ENCODE results near the gene SYT15.
A peak's percentile ranks its signal among the peaks of the same experiment; 100 is the strongest.
"Not testable (repeated sequence)": the region's sequence is repeated elsewhere in the genome, so short reads cannot be mapped to it uniquely, and the experiment has no call there.

SYT15 gene

DNA sequence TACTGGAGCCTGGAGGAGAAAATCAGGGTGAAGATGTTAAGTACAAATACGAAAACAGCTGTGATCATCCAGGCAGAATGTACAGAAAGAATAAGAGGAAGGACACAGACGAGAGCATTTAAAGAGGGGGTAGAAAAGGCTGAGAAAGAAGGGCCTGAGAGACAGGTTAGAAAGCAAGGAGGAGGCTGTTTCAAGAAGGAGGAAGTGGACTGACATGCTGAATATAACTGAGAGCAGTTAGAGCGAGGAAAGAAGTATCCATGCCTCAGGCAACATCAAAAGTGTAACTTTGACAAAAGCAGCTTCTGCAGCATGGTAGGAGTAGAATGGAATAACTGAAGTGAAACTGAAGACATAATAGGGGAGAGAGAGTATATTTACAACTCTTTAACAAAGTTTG is 39.0 kb downstream of the SYT15 start:
- not testable (repeated sequence) for H3K36me3 ChIP-seq (ENCODE audit: control insufficient read depth, low read length); H4K20me1 ChIP-seq (ENCODE audit: control insufficient read depth, insufficient read depth, low read depth, low read length); H3K27me3 ChIP-seq (ENCODE audit: control insufficient read depth, low read length); H3F3A ChIP-seq (ENCODE audit: control insufficient read depth, insufficient read depth); H3K4me3 ChIP-seq (ENCODE audit: low read length); H3K9me2 ChIP-seq (replicated peaks; ENCODE audit: control insufficient read depth, low read length); H3K79me2 ChIP-seq (ENCODE audit: control insufficient read depth, low read length); H3K9me3 ChIP-seq (ENCODE audit: control insufficient read depth, insufficient read depth, low read length); H3K4me1 ChIP-seq (ENCODE audit: control insufficient read depth, low read length); H3K4me2 ChIP-seq (ENCODE audit: low read length); H3K27ac ChIP-seq (ENCODE audit: low read depth, low read length)

DNA sequence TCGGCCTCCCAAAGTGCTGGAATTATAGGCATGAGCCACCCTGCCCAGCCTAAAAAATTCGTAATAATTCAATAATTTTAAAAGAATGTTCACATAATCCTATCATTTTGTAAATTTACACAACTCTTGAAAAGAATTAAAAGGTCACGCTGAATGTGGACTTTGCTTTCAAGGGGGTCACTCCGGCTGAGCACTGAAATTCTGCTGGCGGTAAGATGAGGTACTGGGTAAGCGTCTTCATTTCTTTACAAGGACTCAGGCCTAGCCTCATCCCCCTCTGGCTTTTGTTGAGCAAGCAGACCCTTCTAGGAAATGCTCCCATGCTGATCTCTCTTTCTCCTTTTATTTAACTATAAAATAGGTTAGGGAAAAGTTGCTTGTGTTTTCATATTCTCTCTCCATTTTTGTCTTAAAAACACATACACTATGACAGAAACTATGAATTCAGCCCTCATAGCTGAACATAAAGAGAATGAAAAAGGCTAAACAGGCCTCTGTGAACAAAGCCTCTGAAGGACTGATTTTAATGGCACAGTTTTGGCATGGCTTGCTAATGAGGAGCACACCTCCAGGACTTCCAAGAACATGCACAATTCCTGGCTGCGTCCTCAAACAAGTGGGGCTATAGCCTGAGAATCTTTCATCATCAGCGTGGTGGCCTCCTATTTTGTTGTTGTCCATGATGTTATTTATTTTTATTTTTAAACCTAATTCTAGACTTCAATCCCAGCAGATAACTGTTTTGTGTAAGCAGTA is 45.1 kb downstream of the SYT15 start:
- H3K79me2 ChIP-seq (ENCODE audit: control insufficient read depth, low read length); H3F3A ChIP-seq (ENCODE audit: control insufficient read depth, insufficient read depth); H3K36me3 ChIP-seq (ENCODE audit: control insufficient read depth, low read length); H3K9me3 ChIP-seq (ENCODE audit: control insufficient read depth, insufficient read depth, low read length); H4K20me1 ChIP-seq (ENCODE audit: control insufficient read depth, insufficient read depth, low read depth, low read length); H3K4me1 ChIP-seq (ENCODE audit: control insufficient read depth, low read length); H3K9me2 ChIP-seq (replicated peaks; ENCODE audit: control insufficient read depth, low read length); H3K4me3 ChIP-seq (ENCODE audit: low read length); H3K27ac ChIP-seq (ENCODE audit: low read depth, low read length); H3K4me2 ChIP-seq (ENCODE audit: low read length); H3K27me3 ChIP-seq (ENCODE audit: control insufficient read depth, low read length): not testable (repeated sequence)

DNA sequence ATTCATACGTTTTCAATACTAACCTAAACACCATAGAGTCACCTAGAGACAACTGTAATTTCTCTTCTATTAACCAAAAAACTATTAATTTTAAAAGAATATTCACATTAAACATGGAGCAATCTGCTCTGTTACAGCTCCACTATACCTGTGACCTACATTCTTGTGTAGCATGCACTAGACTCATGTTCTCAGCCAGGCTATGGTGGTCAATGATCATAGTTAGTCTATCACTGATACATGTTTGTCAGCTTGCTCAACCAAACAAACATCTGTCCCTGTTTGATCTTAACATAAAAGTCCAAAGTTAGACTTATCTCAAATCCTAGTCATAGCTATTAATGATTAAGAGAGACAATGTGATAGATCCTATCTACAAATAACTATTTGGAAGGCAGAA is 50.9 kb downstream of the SYT15 start:
- not testable (repeated sequence) for H3K9me3 ChIP-seq (ENCODE audit: control insufficient read depth, insufficient read depth, low read length); H3K36me3 ChIP-seq (ENCODE audit: control insufficient read depth, low read length); H3K9me2 ChIP-seq (replicated peaks; ENCODE audit: control insufficient read depth, low read length); H3K4me2 ChIP-seq (ENCODE audit: low read length); H3K4me3 ChIP-seq (ENCODE audit: low read length); H3K27ac ChIP-seq (ENCODE audit: low read depth, low read length); H3K4me1 ChIP-seq (ENCODE audit: control insufficient read depth, low read length); H3K27me3 ChIP-seq (ENCODE audit: control insufficient read depth, low read length); H4K20me1 ChIP-seq (ENCODE audit: control insufficient read depth, insufficient read depth, low read depth, low read length); H3F3A ChIP-seq (ENCODE audit: control insufficient read depth, insufficient read depth); H3K79me2 ChIP-seq (ENCODE audit: control insufficient read depth, low read length)

DNA sequence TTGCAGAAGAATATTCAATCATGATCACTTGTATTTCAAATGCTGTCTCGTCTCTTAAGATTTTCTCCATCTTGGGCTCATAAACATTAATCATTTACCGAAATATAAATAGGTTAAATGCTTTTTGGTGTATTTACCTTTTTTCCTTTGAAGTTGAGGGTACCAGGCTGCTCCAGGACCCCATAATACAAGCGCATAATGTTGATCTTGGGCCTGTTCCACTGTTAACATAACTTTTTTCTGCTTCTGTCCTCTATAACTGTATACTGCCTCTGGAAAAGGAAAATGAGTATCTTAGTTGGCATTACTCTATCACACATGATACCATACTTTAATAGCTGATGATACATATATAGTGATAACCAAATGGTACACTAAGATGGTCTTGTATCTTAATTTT is 51.9 kb downstream of the SYT15 start:
- H3K4me2 ChIP-seq (ENCODE audit: low read length); H3K36me3 ChIP-seq (ENCODE audit: control insufficient read depth, low read length); H4K20me1 ChIP-seq (ENCODE audit: control insufficient read depth, insufficient read depth, low read depth, low read length); H3K27me3 ChIP-seq (ENCODE audit: control insufficient read depth, low read length); H3K79me2 ChIP-seq (ENCODE audit: control insufficient read depth, low read length); H3K4me3 ChIP-seq (ENCODE audit: low read length); H3F3A ChIP-seq (ENCODE audit: control insufficient read depth, insufficient read depth); H3K4me1 ChIP-seq (ENCODE audit: control insufficient read depth, low read length); H3K27ac ChIP-seq (ENCODE audit: low read depth, low read length); H3K9me3 ChIP-seq (ENCODE audit: control insufficient read depth, insufficient read depth, low read length); H3K9me2 ChIP-seq (replicated peaks; ENCODE audit: control insufficient read depth, low read length): not testable (repeated sequence)

DNA sequence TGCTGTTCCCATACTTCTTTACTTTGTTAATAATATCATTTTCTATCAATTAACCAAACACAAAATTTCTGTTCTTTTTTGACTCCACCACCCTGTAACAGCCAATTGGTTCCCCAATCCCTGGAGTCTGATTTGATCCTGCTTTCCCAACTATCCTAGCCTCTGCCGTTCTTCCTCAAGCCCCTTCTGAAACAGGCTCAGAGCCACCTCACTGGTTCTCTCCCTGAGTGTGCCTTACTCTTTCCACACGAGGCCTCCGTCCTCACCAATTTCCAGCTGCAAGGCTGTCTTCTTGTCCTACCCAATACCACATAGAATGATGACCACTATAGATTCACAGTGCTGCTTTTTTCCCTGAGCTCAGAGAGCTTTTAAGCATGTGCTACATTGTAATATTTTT is 52.8 kb downstream of the SYT15 start:
- H3K27ac ChIP-seq (ENCODE audit: low read depth, low read length); H3F3A ChIP-seq (ENCODE audit: control insufficient read depth, insufficient read depth); H3K36me3 ChIP-seq (ENCODE audit: control insufficient read depth, low read length); H3K79me2 ChIP-seq (ENCODE audit: control insufficient read depth, low read length); H3K9me2 ChIP-seq (replicated peaks; ENCODE audit: control insufficient read depth, low read length); H3K27me3 ChIP-seq (ENCODE audit: control insufficient read depth, low read length); H4K20me1 ChIP-seq (ENCODE audit: control insufficient read depth, insufficient read depth, low read depth, low read length); H3K4me3 ChIP-seq (ENCODE audit: low read length); H3K4me1 ChIP-seq (ENCODE audit: control insufficient read depth, low read length); H3K9me3 ChIP-seq (ENCODE audit: control insufficient read depth, insufficient read depth, low read length); H3K4me2 ChIP-seq (ENCODE audit: low read length): not testable (repeated sequence)

DNA sequence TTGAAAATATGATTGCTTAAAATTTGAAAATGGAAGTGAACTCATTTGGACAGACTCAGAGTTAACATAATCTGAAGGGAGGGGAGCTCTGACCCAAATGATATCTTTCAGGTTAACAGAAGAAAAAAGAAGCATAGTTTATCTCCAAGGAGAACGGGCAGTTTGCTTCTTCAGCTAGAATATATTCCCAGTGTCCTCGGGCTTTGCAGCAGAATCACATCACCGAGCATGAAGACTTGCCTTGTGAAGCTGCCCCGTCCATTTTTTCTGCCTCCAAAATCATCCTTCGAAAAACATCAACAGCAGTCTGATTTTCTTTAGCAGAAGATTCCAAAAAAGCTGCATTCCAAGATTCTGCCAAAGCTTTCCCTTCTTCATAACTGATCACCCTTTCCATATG is 55.8 kb downstream of the SYT15 start:
- not testable (repeated sequence) for H3K4me3 ChIP-seq (ENCODE audit: low read length); H3K9me2 ChIP-seq (replicated peaks; ENCODE audit: control insufficient read depth, low read length); H3F3A ChIP-seq (ENCODE audit: control insufficient read depth, insufficient read depth); H3K27me3 ChIP-seq (ENCODE audit: control insufficient read depth, low read length); H3K4me1 ChIP-seq (ENCODE audit: control insufficient read depth, low read length); H3K4me2 ChIP-seq (ENCODE audit: low read length); H3K79me2 ChIP-seq (ENCODE audit: control insufficient read depth, low read length); H3K27ac ChIP-seq (ENCODE audit: low read depth, low read length); H3K9me3 ChIP-seq (ENCODE audit: control insufficient read depth, insufficient read depth, low read length); H4K20me1 ChIP-seq (ENCODE audit: control insufficient read depth, insufficient read depth, low read depth, low read length); H3K36me3 ChIP-seq (ENCODE audit: control insufficient read depth, low read length)

DNA sequence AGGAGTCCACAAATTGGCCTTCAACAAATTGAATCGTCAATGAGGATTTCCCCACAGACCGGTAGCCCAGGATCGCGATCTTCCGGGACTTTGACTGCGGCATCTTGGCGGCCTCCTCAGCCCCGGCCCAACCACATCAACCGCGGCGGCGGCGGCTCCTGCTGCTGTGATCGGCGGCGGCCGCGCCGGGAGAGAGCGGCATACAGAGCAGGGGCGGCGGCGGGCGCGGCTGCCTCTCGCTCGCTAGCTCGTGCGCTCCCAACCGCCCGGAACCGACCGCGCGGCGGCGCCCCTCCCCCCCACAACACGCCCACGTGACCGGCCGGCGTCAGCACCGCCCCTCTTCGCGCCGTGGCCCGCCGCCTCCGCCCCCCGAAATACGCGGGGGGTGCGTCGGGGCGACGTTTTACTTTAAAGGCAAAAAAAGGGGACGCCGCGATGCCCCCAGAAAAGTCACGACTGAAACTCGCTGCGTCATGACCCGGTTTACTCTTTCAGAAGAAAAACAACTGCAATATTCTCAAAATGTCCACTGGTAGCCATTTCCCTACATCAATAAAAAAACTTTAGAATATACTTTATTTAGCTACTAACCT is 56.5 kb downstream of the SYT15 start:
- H3K4me2 ChIP-seq (ENCODE audit: low read length); H3K9me3 ChIP-seq (ENCODE audit: control insufficient read depth, insufficient read depth, low read length); H3F3A ChIP-seq (ENCODE audit: control insufficient read depth, insufficient read depth); H3K4me1 ChIP-seq (ENCODE audit: control insufficient read depth, low read length); H3K27ac ChIP-seq (ENCODE audit: low read depth, low read length); H4K20me1 ChIP-seq (ENCODE audit: control insufficient read depth, insufficient read depth, low read depth, low read length); H3K9me2 ChIP-seq (replicated peaks; ENCODE audit: control insufficient read depth, low read length); H3K79me2 ChIP-seq (ENCODE audit: control insufficient read depth, low read length); H3K27me3 ChIP-seq (ENCODE audit: control insufficient read depth, low read length); H3K36me3 ChIP-seq (ENCODE audit: control insufficient read depth, low read length): not testable (repeated sequence)
- peak overlapping the region; percentile 37; the same call in 1 of the 2 replicates for H3K4me3 ChIP-seq (ENCODE audit: low read length)

DNA sequence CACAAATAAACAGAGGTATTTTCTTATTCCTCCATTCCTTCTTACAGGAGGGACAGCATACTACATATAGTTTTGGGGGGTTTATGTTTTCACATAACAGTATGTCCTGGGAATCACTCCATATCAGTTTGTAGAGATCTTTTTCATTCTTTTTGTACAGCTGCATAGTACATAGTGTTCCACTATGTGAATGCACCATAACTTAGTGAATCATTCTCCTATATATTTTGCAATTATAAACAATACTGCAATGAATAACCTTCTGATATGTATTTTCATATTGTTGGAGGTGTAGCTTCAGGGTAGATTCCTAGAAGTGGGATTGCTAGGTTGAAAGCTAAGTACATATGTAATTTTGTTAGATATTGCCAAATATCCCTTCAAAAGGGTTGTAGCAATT is 61.1 kb downstream of the SYT15 start:
- H3K79me2 ChIP-seq (ENCODE audit: control insufficient read depth, low read length); H3K4me3 ChIP-seq (ENCODE audit: low read length); H3K4me1 ChIP-seq (ENCODE audit: control insufficient read depth, low read length); H3K27me3 ChIP-seq (ENCODE audit: control insufficient read depth, low read length); H3K4me2 ChIP-seq (ENCODE audit: low read length); H3K36me3 ChIP-seq (ENCODE audit: control insufficient read depth, low read length); H3K9me2 ChIP-seq (replicated peaks; ENCODE audit: control insufficient read depth, low read length); H3K27ac ChIP-seq (ENCODE audit: low read depth, low read length); H3K9me3 ChIP-seq (ENCODE audit: control insufficient read depth, insufficient read depth, low read length); H3F3A ChIP-seq (ENCODE audit: control insufficient read depth, insufficient read depth); H4K20me1 ChIP-seq (ENCODE audit: control insufficient read depth, insufficient read depth, low read depth, low read length): not testable (repeated sequence)
